ENCODE data around the gene VPS45.
"Not testable (repeated sequence)": the region's sequence is repeated elsewhere in the genome, so short reads cannot be mapped to it uniquely, and the experiment has no call there.

Gene VPS45

GRCh38 chr1:150180474-150180873, 112.9 kb downstream of the VPS45 start:
- TF ChIP-seq CTCF (IDR thresholded peaks at IDR 0.05; ENCODE audit: low read depth, low read length), result no peak
- DNase-seq (ENCODE audit: extremely low read depth, low read depth), result no peak

GRCh38 chr1:150182247-150182646, 114.7 kb downstream of the VPS45 start:
- DNase-seq (ENCODE audit: extremely low read depth, low read depth), result no peak
- no peak for TF ChIP-seq CTCF (IDR thresholded peaks at IDR 0.05; ENCODE audit: low read depth, low read length)

GRCh38 chr1:150183061-150183460, 115.5 kb downstream of the VPS45 start:
- DNase-seq (ENCODE audit: extremely low read depth, low read depth), result no peak
- no peak for TF ChIP-seq CTCF (IDR thresholded peaks at IDR 0.05; ENCODE audit: low read depth, low read length)

GRCh38 chr1:150185481-150185880, 117.9 kb downstream of the VPS45 start:
- TF ChIP-seq CTCF (IDR thresholded peaks at IDR 0.05; ENCODE audit: low read depth, low read length), result no peak
- DNase-seq (ENCODE audit: extremely low read depth, low read depth), result no peak

GRCh38 chr1:150186438-150186788, 118.8 kb downstream of the VPS45 start:
- DNase-seq (ENCODE audit: extremely low read depth, low read depth), result not testable (repeated sequence)

- no peak for DNase-seq (ENCODE audit: extremely low read depth, low read depth)
- TF ChIP-seq CTCF (IDR thresholded peaks at IDR 0.05; ENCODE audit: low read depth, low read length), result peak; percentile 31
Observed at GRCh38 chr1:150186789-150187559, 119.4 kb downstream of the VPS45 start.

GRCh38 chr1:150187560-150187931, 120.0 kb downstream of the VPS45 start:
- no peak for DNase-seq (ENCODE audit: extremely low read depth, low read depth)
- TF ChIP-seq CTCF (IDR thresholded peaks at IDR 0.05; ENCODE audit: low read depth, low read length), result no peak

- no peak for DNase-seq (ENCODE audit: extremely low read depth, low read depth)
- no peak for TF ChIP-seq CTCF (IDR thresholded peaks at IDR 0.05; ENCODE audit: low read depth, low read length)
Observed at GRCh38 chr1:150192012-150192411, 124.4 kb downstream of the VPS45 start.
